GM21360 (cell line): ENCODE measurements around the gene LPGAT1.

Experiments
- ATAC-seq: cut with Tn5 transposase; IDR thresholded peaks from one replicate; pipeline ENCODE4 v1.9.1; 2021; ENCODE audit warnings: mild to moderate bottlenecking, moderate library complexity; ENCODE audit not compliant: unreplicated experiment

LPGAT1 gene

GRCh38 chr1:211829343-211830054, 1.1 kb downstream of the LPGAT1 start:
- no peak for ATAC-seq

- no peak for ATAC-seq
Observed at GRCh38 chr1:211828584-211829342, 1.8 kb downstream of the LPGAT1 start.

GRCh38 chr1:211827051-211827450, 3.5 kb downstream of the LPGAT1 start:
- no peak for ATAC-seq

- ATAC-seq: no peak
Observed at GRCh38 chr1:211825980-211826379, 4.6 kb downstream of the LPGAT1 start.

GRCh38 chr1:211822677-211823407, 7.7 kb downstream of the LPGAT1 start:
- ATAC-seq: no peak

GRCh38 chr1:211816586-211816985, 14.0 kb downstream of the LPGAT1 start:
- ATAC-seq: no peak

GRCh38 chr1:211814313-211814712, 16.2 kb downstream of the LPGAT1 start:
- ATAC-seq: no peak

- ATAC-seq: no peak
Observed at GRCh38 chr1:211813590-211813989, 17.0 kb downstream of the LPGAT1 start.

GRCh38 chr1:211812584-211812983, 18.0 kb downstream of the LPGAT1 start:
- ATAC-seq: no peak

- ATAC-seq: no peak
Observed at GRCh38 chr1:211811848-211812247, 18.7 kb downstream of the LPGAT1 start.

- ATAC-seq: no peak
Observed at GRCh38 chr1:211811126-211811525, 19.4 kb downstream of the LPGAT1 start.

GRCh38 chr1:211808475-211808874, 22.1 kb downstream of the LPGAT1 start:
- no peak for ATAC-seq

GRCh38 chr1:211804915-211805314, 25.6 kb downstream of the LPGAT1 start:
- no peak for ATAC-seq

GRCh38 chr1:211800925-211801607, 29.5 kb downstream of the LPGAT1 start:
- no peak for ATAC-seq

GRCh38 chr1:211797994-211798393, 32.6 kb downstream of the LPGAT1 start:
- ATAC-seq: no peak

- no peak for ATAC-seq
Observed at GRCh38 chr1:211791979-211792378, 38.6 kb downstream of the LPGAT1 start.

GRCh38 chr1:211789641-211790464, 40.7 kb downstream of the LPGAT1 start:
- ATAC-seq: no peak

- ATAC-seq: no peak
Observed at GRCh38 chr1:211788626-211789025, 41.9 kb downstream of the LPGAT1 start.

GRCh38 chr1:211783897-211784296, 46.7 kb downstream of the LPGAT1 start:
- ATAC-seq: no peak

GRCh38 chr1:211783266-211783665, 47.3 kb downstream of the LPGAT1 start:
- no peak for ATAC-seq
